Esophagus mucosa (tissue), 1 donor: Measurements from ENCODE around the gene PUS7L. TPM values are rescaled to one million over a fixed set of nuclear protein-coding genes. Genes with fewer than 3 reads are reported as not detected.
"Not testable (repeated sequence)": the region's sequence is repeated elsewhere in the genome, so short reads cannot be mapped to it uniquely, and the experiment has no call there.

Experiments used
- ATAC-seq: fragments of 200-7000 bp; cut with Tn5 transposase; one replicate; pipeline ENCODE4 v1.9.1; 2020
- total RNA-seq: library from RNA; stranded (reverse); gene quantifications from one replicate; pipeline ENCODE4 v1.2.4, GENCODE V29; 2023
- donor health status: DM: yes; HTN: yes; CAD: no.

PUS7L gene
- total RNA-seq, 1 donor from 2014 or later, result 12.2 TPM

DNA sequence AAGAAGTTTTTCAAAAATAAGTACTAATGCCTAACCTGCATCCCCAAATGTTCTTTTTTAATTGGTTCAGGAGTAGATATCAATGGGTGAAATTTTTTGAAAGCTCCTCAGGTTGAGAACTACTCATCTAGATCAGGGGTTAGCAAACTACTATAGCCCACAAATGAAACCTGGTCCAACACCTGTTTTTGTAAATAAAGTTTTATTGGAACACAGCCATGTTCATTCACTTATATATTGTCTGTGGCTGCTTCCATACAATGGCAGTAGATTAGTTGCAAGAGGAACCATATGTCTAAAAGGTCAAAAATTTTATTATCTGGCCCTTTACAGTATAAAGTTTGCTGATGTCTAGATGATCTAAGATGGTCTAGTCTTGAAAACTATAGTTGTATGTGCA is 13.8 kb downstream of the PUS7L start:
- ATAC-seq, result no peak

DNA sequence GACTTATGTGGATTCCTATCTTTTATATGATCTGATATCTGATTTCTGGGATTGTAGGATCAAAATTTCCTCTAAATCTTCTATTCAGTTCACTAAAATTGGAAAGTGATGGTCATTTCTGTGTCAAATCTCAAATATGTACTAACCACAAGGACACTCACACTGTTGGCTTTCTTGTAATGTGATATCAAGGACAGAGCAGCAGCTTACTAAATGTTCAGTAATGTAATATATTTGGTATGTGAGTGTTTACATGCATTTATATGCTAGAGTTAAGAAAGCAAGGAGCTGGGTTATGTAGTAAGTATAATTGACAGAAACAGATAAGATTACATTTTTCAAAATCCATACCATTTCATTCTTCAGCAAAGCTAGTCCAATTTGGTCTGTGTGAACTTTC is 16.5 kb downstream of the PUS7L start:
- no peak for ATAC-seq

DNA sequence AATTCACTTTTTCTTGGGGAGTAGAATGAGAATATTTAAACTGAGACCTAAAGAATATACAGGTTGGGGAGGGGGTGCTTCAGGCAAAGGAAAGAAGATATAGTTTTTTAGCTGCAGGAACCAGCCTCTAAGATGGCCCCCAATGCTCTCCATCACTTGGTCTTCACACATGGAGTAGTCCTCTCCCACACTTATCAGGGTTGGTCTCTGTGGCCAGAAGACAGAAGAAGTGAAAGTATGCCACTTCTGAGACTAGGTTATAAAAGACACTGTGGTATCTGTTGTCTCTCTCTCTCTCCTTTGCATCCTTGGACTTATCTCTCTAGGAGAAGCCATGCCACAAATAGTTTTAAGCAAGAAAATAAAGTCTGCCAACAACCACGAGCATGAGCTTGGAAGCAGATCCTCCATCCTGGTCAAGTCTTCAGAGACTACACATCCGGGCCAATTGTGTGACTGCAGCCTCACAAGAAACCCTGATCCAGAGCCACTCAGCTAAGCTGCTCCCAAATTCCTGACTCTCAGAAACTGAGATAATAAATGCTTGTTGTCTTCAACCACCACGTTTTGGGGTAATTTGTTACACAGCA is 18.0 kb downstream of the PUS7L start:
- ATAC-seq, result no peak

DNA sequence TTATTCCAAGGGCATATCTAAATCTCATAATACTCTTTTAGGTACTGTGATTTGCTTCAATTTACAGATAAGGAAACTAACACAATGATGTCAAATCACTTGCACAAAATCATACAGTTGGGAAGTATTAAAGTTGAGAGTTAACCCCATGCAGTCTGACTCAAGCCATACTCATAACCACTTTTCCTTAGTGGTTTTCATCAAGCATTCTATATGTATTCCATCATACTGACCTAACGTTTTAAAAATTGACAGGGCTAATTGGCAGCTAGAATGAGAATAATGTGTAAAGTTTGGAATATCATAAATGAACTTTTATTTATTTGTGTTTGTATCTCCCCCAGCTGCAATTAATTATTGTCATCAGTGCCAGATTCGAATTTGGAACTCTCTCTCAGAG is 20.9 kb downstream of the PUS7L start:
- no peak for ATAC-seq

DNA sequence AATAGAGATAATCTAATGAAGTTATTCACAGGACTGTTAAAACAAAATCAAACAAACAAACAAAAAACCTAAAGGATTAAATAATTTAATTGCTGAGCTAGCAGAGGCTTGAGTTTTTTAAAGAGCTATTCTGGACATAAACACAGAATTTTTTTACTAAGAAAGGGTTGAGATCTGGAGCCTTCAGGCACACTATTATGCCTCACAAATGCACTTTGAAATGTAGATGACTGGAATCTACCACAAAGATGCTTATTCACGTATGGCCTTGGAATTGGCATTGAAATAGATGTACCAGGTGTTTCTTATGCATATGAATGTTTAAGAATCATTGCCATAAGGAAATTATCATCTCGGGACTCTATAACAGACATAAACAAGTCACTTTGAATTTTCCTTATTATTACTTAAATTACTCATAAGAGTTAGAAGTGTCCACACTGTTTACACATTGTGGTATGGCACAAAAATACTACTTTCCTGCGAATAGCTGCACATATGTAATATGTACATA is 21.6 kb downstream of the PUS7L start:
- no peak for ATAC-seq

DNA sequence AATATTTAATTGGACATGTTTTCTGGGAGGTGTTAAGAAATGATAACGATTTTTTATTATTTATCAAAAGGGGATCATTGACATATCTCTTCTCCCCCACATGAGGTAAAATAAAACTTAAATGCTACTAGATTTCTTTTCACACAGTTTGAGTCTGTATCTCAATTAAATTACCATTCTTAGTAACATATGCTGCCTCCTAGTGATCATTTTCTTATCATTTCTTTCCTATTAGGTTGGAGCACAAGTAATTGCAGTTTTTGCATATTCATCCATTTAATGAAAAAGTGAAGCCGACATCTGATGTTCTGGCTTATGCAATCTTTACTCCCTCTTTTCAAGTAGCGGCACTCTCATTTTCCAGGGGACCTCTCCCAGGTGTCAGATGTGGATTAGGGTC is 24.9 kb downstream of the PUS7L start:
- no peak for ATAC-seq

DNA sequence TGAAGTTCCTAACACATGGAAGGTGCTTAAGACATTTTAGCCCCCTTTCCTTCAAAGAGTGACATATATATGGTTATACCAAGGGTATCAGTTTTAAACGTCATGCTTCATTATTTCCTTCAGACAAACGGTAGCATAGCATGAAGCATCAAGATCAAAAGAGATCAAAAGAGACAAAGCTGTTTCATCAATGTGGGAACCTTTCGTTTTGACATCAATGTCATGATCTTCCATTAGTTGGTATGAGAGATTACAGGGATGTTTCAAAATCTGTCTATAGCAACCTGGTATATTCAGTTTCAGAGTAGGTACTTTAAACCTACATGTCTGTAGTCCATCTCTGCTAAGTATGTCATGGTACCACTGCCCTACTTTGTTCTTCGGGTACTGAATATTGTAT is 28.3 kb downstream of the PUS7L start:
- ATAC-seq, result no peak

DNA sequence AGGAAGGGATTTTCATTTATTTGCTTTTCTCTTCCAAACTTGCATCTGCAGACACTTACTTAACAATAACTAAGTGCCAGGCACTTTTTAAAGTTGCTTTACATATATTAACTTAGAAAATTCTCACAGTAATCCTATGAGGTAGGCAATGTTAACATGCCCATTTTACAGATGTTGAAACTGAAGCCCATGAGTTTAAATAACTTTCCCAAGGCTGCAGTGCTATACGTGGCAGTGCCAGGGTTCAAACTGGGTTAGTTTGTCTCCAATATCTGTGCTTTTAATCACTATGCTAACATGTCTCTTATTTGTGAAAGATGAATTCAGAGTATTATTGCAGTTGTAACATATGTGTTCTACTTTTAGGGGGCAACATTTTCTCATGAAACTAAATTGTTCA is 29.9 kb downstream of the PUS7L start:
- ATAC-seq, result no peak

DNA sequence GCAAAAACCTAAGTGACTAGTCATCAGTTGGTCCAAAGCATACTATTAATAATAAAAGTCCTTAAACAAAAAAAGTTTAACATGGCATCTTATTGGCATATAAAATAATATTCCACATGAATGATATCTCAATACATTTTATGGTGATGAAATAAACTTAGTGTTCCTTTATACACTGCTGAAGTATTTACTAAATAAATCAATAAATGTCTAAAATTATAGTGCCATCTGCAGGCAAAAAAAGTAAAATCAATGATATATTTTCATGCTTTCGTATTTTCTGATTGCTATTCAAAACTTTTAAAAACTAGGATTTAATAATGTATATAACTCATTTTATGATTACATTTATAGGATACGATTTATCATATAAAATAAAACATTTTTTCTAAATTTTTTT is 30.5 kb downstream of the PUS7L start:
- ATAC-seq, result no peak

DNA sequence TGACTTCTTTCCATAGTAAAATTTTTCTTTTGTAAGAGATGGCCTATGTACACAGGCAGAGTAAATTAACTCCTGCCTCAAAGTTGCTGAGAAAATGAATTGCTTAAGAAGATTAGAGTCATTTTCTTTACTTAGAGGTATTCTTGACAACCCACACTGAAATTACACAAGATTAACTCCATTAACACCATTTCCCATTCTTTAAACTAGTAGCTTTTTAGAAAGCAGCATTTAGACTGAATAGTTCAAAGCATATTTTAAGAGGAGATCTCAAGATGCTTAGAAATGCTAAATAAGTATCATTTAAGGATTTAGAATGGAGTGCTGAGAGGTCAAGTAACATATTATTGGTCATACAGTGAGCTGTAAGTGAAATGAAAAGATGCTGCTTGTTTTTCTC is 35.5 kb downstream of the PUS7L start:
- no peak for ATAC-seq

DNA sequence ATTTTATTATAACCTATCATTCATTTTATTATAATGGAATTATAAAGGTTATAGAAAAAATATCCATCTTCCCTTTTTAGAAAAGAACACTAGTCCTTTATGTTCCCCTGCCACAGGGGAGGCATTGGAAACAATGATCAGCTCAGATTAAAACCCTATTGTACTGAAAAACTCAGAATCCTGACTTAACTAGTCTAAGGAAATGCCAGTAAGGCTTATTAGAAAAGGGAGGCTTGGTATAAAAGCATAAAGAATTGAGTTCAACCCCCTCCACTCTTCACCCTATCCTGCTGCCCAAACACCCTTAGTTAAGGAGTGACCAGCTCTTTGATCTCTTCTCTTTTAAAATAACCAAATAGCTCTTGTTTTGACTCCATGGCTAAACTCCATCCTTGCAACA is 36.0 kb downstream of the PUS7L start:
- ATAC-seq, result no peak

DNA sequence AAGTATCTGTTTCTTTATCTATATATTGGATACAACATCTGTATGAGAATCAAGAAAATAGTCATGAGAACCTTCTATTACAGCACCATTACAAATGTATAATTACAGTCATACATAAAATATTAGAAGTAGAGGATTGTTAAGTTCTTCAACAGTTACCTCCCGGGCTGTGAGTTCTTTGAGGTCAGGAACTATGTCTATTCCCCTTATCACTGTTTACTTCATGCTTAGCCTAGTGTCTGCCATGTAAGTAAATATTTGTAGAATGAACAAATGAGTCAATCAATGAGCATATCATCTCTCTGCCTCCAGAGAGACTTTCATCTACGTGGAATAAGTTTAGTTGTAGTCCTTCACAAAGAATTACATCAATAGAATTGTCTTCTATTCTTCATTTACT is 47.2 kb downstream of the PUS7L start:
- no peak for ATAC-seq

DNA sequence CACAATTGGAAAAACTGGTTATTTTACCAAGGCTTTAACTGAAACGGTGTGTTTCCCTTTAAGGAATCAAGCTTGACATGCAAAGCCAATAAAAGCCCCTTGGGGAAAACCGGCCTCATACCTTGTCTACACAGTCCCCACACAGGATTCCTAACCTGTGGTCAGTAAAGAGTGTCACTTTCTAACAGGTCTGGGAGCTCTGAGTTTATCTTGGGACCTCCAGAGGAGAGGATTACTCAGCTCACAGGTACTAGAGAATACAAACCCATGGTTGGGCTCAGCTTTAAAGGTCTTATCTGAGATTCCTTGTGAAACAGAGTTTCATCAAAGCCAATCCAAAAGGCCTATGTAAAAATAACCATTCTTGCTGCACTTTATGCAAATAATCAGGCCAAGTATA is 54.8 kb downstream of the PUS7L start:
- not testable (repeated sequence) for ATAC-seq

DNA sequence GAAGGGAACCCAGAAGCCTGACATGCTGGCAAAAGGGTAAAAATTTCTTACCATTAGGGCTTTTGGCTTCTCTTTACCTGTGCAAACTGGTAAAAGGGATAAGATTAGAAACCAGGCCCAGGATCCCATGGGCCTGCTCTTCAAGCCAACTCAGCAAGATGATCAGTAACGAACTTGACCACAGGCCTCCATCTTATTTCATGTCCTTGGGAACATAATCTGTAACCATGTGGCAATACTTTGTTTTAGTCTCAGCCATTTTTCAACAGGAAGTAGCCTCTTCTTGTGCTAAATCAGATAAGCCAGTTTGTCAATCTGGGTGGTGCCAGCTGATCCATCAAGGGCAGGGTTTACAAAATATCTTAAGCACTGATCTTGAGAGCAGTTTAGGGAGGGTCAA is 57.4 kb downstream of the PUS7L start:
- not testable (repeated sequence) for ATAC-seq

DNA sequence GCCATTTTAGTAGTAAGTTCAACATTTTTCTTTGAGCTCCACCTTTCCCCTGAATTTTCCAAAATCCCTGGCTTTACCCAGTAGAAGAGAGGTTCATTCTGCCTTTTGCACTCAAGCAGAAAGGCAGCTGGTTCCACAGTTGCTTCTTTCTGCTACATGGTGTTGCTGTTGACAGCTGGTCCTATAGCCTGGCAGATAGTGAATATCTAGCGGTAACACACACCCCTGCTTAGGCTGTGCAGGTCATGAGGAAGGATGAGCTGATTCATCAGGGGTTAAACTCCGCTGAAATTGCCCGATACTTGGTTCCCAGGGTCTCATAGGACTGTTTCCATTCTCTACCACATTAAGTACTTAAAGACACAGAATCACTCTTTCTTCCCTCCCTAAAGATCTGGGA is 62.4 kb downstream of the PUS7L start:
- no peak for ATAC-seq

DNA sequence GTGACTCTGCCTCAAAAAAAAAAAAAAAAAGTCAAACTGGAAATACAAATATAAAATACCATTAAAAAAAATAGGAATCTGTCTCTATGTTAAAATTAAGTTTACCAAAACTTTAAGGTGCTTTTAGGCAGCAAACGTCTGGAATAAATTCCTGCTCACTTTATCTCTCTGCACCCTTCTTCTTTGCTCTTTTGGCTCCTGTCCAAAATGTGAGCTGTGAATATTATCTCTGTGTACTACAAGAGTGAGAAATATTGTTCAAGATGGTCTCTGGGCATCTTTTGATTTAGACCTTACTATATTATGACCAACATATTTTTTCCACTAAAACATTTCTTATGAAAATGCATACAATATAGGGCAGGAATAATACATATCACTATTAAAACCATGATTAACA is 63.7 kb downstream of the PUS7L start:
- ATAC-seq, result no peak

DNA sequence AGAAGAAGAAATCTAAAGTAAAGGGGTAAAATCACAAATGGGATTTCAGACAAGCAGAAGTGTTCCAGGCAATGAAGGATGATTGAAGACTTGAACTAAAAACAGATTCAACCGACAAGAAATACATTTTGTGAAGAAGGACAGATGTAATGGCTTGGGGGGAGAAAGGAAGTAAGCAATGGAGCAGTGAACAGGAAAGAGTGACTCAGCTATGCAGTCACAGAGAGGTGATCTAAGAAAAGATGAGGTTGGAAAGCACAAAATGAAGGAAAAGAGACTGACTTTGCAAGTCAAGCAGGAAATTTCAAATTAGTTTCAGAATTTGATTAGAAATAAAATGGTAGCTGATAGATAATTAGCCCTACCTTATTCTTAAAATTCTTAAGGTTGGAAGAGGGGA is 66.5 kb downstream of the PUS7L start:
- ATAC-seq, result no peak

DNA sequence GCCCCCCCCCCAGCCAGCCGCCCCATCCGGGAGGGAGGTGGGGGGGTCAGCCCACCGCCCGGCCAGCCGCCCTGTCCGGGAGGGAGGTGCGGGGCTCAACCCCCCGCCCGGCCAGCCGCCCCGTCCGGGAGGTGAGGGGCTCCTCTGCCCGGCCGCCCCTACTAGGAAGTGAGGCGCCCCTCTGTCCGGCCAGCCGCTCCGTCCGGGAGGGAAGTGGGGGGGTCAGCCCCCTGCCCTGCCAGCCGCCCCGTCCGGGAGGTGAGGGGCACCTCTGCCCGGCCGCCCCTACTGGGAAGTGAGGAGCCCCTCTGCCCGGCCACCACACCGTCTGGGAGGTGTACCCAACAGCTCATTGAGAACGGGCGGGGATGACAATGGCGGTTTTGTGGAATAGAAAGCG is 73.1 kb downstream of the PUS7L start:
- not testable (repeated sequence) for ATAC-seq

DNA sequence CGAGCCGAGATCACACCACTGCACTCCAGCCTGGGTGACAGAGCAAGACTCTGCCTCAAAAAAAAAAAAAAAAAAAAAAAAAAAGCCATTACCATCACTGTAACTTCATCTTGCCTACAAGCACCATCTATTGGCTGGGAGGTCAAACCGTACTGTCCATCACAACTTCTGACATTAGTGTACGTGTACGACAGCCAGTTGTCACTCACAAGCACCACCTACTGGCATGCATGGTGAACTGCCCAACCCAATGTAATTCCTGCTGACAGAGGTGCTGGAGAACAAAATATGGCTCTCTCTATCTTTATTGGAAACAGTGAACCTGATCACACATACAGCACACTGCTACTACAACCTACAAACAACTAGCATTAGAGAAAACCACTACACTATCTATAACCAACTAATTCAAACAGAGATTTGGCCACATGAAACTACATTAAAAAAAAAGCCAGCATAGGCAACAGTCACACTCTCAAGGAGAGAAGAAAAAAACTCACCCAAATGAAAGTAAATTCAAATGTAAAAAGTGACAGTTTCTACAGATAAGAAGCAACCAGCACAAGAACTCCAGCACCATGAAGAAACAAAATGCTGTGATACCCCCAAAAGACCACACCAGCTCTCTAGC is 82.3 kb downstream of the PUS7L start:
- ATAC-seq, result peak; percentile 61

DNA sequence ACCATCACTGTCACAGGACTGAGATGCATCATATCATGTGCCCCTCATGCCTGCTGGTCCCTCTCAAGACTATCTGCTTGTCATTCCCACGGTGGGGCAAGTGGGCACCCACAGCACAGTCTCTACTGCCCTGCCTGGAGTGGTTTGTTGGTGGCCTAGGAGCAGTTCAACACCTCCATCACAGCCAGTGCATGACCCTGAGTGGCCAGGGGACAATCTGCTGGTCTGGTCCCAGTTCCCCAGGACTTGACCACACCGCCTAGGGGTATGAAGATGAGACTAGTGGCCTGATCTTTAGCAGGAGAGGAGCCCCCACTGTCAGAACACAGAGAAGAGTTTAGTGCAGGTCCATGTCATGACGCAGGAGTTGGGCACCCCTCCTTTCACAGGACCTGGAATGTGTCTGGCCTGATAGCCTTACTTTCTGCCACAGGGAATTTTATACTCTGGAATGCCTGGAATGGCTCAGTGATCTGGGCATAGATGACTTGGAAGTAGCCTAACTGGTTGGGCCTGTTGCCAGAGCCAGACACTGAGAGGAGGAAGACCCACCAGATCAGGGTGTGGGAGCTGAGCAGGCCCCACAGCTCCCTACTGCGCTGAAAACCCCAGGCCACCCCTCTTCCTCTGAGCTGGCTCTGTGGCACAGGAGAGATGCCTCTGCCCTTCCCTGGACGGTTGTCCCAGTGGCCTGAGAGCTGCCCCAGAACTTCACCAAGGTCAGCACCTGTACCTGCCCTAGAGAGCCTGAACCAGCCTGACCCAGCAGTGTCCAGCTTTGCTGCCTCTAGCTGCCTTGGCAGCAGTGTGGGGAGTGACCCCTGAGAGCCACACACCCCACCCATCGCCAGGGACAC is 83.3 kb downstream of the PUS7L start:
- ATAC-seq, result no peak

DNA sequence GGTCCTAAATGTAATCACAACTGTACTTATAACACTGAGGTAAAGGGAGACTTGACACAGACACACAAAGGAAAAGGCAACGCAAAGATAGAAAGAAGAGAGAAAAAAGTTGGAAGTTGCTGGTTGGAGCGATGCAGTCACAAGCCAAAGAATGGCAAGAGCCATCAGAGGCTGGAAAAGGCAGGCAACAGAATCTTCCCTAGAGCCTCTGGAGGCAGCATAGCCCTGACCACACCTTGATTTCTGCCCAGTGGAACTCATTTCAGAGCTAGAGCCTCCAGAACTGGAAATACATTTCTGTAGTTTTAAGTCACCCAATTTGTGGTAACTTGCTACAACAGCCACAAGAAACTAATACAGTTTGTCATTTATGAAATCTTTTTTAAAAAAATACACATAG is 89.2 kb downstream of the PUS7L start:
- ATAC-seq, result no peak
